MM.1S (cell line): ENCODE results near the gene OR9Q1.

ENCODE experiments used
- DNase-seq: peaks from one replicate; pipeline ENCODE4 v3.0.0-alpha.2; 2015
- H2AFZ ChIP-seq: fragments of 300-600 bp; sonication (generic); 2 replicates; pipeline ENCODE4 v1.6.0; 2016; ENCODE audit warnings: antibody characterized with exemption, low read length
- H3F3A ChIP-seq: fragments of 300-600 bp; sonication (generic); 2 replicates; pipeline ENCODE4 v1.6.1; 2016; ENCODE audit warnings: mild to moderate bottlenecking, antibody characterized with exemption, low read length, moderate library complexity, mixed read lengths; ENCODE audit not compliant: insufficient read depth
- H3K27ac ChIP-seq: fragments of 300-600 bp; sonication (generic); 2 replicates; pipeline ENCODE4 v1.5.1; 2016; ENCODE audit warnings: mild to moderate bottlenecking, low read length
- H3K27me3 ChIP-seq: fragments of 300-600 bp; sonication (generic); replicated peaks from 2 replicates; pipeline ENCODE4 v1.6.0; 2016; ENCODE audit warnings: low read length; ENCODE audit not compliant: insufficient read depth
- H3K36me3 ChIP-seq: fragments of 300-600 bp; sonication (generic); replicated peaks from 2 replicates; pipeline ENCODE4 v1.6.1; 2016; ENCODE audit warnings: mild to moderate bottlenecking, low read length, mixed read lengths; ENCODE audit not compliant: insufficient read depth
- H3K4me1 ChIP-seq: fragments of 300-600 bp; sonication (generic); 2 replicates; pipeline ENCODE4 v1.6.1; 2016; ENCODE audit warnings: low read length, mixed read lengths
- H3K4me2 ChIP-seq: fragments of 300-600 bp; sonication (generic); 2 replicates; pipeline ENCODE4 v1.6.0; 2016; ENCODE audit warnings: low read depth, low read length
- H3K4me3 ChIP-seq: fragments of 300-600 bp; sonication (generic); 2 replicates; pipeline ENCODE4 v1.5.1; 2016; ENCODE audit warnings: low read length, mixed read lengths
- H3K79me2 ChIP-seq: fragments of 300-600 bp; sonication (generic); 2 replicates; pipeline ENCODE4 v1.6.1; 2016; ENCODE audit warnings: mixed run types, low read length, mixed read lengths
- H3K9ac ChIP-seq: fragments of 300-600 bp; sonication (generic); 2 replicates; pipeline ENCODE4 v1.6.1; 2016; ENCODE audit warnings: low read length, mixed read lengths
- H3K9me2 ChIP-seq: fragments of 300-600 bp; sonication (generic); replicated peaks from 2 replicates; pipeline ENCODE4 v1.6.1; 2016; ENCODE audit warnings: mild to moderate bottlenecking, low read length, mixed read lengths; ENCODE audit not compliant: insufficient read depth
- H3K9me3 ChIP-seq: fragments of 300-600 bp; sonication (generic); replicated peaks from 2 replicates; pipeline ENCODE4 v1.6.1; 2016; ENCODE audit warnings: mild to moderate bottlenecking, low read length, mixed read lengths; ENCODE audit not compliant: insufficient read depth
- H4K20me1 ChIP-seq: fragments of 300-600 bp; sonication (generic); 2 replicates; pipeline ENCODE4 v1.6.1; 2016; ENCODE audit warnings: mild to moderate bottlenecking, low read length, moderate library complexity, mixed read lengths; ENCODE audit not compliant: insufficient read depth
- EZH2 ChIP-seq: fragments of 300-600 bp; sonication (generic); optimal IDR thresholded peaks from 2 replicates; pipeline ENCODE3; 2017; ENCODE audit warnings: low read depth, mild to moderate bottlenecking, antibody characterized with exemption, low read length, mixed read lengths
- EZH2phosphoT487 ChIP-seq: fragments of 300-600 bp; sonication (generic); IDR thresholded peaks from 2 replicates; pipeline ENCODE4 v1.6.1; 2018; ENCODE audit warnings: antibody characterized with exemption, low read length
- TF ChIP-seq, protein P1 (sequence below): fragments of 300-600 bp; sonication (generic); IDR thresholded peaks from 2 replicates; pipeline ENCODE4 v1.5.1; 2016; ENCODE audit warnings: antibody characterized with exemption, low read length, mixed read lengths

The OR9Q1 gene

DNA sequence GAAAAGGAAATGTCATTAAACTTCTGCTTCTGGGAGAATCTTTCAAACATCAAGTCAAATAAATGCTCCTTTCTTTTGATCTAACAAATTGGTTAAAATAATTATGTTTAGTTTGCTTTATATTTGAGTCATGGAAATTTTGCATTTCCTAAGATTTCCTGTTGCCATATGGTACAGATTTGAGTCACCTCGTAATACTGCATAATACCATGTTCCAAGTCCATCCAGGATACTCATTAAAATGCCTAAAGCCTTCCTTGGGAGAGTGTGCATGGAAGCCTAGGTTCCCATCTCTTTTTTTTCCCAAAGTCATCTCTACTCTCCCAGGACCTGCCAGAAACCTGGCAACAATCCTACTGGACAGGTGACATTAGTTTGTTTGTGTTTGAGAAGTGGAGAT lies 97.4 kb downstream of the OR9Q1 start:
- Histone ChIP-seq H3K4me3 (no peak overlapping the region), H3K79me2 (no peaks in the 10 kb centered on the region), H3F3A (no peaks in the 10 kb centered on the region), H3K4me1 (no peaks in the 10 kb centered on the region), H3K27me3 (no peaks in the 10 kb centered on the region), H3K4me2 (no peak overlapping the region), H3K9me2 (no peaks in the 10 kb centered on the region), H3K9ac (no peak overlapping the region), H3K36me3 (no peaks in the 10 kb centered on the region), H2AFZ (no peak overlapping the region), H3K27ac (no peak overlapping the region), H4K20me1 (no peaks in the 10 kb centered on the region), H3K9me3 (no peaks in the 10 kb centered on the region)
- no peak for TF ChIP-seq EZH2
- no peak for TF ChIP-seq EZH2phosphoT487
- TF ChIP-seq, protein P1, sequence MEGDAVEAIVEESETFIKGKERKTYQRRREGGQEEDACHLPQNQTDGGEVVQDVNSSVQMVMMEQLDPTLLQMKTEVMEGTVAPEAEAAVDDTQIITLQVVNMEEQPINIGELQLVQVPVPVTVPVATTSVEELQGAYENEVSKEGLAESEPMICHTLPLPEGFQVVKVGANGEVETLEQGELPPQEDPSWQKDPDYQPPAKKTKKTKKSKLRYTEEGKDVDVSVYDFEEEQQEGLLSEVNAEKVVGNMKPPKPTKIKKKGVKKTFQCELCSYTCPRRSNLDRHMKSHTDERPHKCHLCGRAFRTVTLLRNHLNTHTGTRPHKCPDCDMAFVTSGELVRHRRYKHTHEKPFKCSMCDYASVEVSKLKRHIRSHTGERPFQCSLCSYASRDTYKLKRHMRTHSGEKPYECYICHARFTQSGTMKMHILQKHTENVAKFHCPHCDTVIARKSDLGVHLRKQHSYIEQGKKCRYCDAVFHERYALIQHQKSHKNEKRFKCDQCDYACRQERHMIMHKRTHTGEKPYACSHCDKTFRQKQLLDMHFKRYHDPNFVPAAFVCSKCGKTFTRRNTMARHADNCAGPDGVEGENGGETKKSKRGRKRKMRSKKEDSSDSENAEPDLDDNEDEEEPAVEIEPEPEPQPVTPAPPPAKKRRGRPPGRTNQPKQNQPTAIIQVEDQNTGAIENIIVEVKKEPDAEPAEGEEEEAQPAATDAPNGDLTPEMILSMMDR = no peak
- no peak for DNase-seq

DNA sequence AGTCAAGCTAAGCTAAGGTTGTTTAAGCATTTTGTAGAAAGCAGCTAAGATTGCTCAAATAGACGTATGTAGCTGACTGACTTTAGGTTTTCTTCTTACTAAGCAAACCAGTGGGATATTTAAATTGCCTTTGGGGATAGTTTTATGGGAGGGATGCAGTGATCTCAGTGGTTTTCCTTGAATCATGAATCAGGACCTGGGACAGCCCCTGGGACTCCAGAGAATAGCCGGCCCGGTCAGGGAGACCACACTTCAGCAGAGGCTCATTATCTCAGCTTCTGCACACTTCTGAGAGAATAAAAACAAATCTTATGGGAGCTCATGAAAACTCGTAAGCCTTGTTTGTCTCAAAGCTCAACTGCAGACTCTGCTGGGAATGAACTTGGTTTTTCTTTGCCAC lies 101.8 kb downstream of the OR9Q1 start, which contains the start of gene OR9I1:
OR9I1 (minus strand) TSS at position 62 of the 400 bp plus-strand sequence. CDS start 6,086 bp downstream, outside the sequence.
- DNase-seq = no peak
- Histone ChIP-seq H3K4me2 (no peak within 1 kb of the TSS), H3K36me3 (no peaks in the 10 kb centered on the region), H3K9ac (no peak within 1 kb of the TSS), H3K4me3 (no peak within 1 kb of the TSS), H3K79me2 (no peaks in the 10 kb centered on the region), H3K9me2 (no peaks in the 10 kb centered on the region), H3K4me1 (no peaks in the 10 kb centered on the region), H3K27ac (no peak within 1 kb of the TSS), H4K20me1 (no peaks in the 10 kb centered on the region), H3F3A (no peaks in the 10 kb centered on the region), H3K27me3 (no peaks in the 10 kb centered on the region), H3K9me3 (no peaks in the 10 kb centered on the region), H2AFZ (no peak within 1 kb of the TSS)
- TF ChIP-seq, protein P1 = no peak
- no peak for TF ChIP-seq EZH2
- TF ChIP-seq EZH2phosphoT487 = no peak

DNA sequence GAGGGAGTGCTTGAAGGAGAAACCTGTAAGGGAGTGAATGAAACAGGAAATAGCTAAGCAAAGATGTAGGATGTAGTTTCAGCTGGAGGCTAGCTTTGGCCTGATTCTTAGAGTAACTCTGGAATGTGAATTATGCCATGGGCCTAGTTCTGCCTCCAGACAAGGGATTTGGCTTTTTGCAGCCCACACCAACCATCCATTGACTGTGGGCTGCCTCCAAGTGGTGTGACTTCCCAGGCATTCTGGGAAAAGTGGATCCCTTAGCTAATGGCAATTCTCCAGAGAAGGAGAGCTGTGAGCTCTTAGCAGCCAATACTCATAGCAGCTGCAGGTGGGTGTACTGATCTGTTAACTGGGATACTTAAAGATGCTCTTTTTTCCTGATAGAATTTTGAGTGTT lies 103.7 kb downstream of the OR9Q1 start:
- Histone ChIP-seq H2AFZ (no peak overlapping the region), H3F3A (no peaks in the 10 kb centered on the region), H3K36me3 (no peaks in the 10 kb centered on the region), H3K4me3 (no peak overlapping the region), H3K9me3 (no peaks in the 10 kb centered on the region), H4K20me1 (no peaks in the 10 kb centered on the region), H3K79me2 (no peaks in the 10 kb centered on the region), H3K4me2 (no peak overlapping the region), H3K27me3 (no peaks in the 10 kb centered on the region), H3K9ac (no peak overlapping the region), H3K4me1 (no peaks in the 10 kb centered on the region), H3K9me2 (no peaks in the 10 kb centered on the region), H3K27ac (no peak overlapping the region)
- TF ChIP-seq EZH2phosphoT487 = no peak
- TF ChIP-seq, protein P1 = no peak
- TF ChIP-seq EZH2 = no peak
- no peak for DNase-seq
